GM18502 (cell line): ENCODE data around the gene TAF8.

ENCODE experiments used
- ATAC-seq: cut with Tn5 transposase; IDR thresholded peaks from one replicate; pipeline ENCODE4 v1.9.1; 2021; ENCODE audit warnings: mild to moderate bottlenecking; ENCODE audit not compliant: unreplicated experiment, poor library complexity

Gene TAF8

GRCh38 chr6:42091718-42092023 is 41.3 kb downstream of the TAF8 start:
- ATAC-seq: no peak

- ATAC-seq: no peak
These were observed 43.4 kb downstream of the TAF8 start for GRCh38 chr6:42093582-42094329.

GRCh38 chr6:42095094-42095493 is 44.8 kb downstream of the TAF8 start:
- no peak for ATAC-seq

DNA sequence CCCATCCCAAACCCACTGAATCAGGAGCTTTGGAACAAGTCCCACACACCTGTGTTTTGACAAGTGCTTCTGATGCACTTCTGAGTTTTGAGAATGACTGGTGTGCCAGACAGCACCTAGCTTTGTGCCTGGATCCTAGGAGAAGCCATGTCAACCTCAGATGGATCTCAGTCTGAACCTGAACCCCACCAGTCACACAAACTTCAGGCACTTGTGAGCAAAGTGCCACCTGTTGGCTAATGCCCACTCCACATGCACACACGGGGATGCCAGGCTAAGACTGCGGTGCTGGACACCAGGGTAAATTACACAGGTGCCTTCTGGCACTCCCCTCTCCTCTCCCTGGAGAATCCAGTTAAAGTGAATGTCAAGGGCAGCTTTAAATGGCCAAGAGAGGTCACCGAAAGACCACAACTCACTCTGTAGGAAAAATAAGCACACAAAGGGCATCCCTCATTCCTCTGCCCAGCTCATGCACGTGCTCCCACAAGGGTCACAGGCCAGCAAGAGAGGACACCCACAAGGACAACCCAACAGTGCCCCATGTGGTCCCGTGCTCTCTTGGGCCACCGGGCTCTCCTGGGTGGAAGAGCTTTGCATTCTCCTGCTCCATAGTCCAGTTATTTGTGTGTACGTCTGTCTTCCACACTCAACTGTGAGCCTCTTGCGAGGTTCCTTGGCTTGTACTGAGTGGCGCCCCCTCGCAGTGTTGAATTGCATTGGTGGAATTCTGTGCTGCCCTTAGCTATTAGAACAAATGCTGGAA is 45.6 kb downstream of the TAF8 start:
- ATAC-seq: no peak

DNA sequence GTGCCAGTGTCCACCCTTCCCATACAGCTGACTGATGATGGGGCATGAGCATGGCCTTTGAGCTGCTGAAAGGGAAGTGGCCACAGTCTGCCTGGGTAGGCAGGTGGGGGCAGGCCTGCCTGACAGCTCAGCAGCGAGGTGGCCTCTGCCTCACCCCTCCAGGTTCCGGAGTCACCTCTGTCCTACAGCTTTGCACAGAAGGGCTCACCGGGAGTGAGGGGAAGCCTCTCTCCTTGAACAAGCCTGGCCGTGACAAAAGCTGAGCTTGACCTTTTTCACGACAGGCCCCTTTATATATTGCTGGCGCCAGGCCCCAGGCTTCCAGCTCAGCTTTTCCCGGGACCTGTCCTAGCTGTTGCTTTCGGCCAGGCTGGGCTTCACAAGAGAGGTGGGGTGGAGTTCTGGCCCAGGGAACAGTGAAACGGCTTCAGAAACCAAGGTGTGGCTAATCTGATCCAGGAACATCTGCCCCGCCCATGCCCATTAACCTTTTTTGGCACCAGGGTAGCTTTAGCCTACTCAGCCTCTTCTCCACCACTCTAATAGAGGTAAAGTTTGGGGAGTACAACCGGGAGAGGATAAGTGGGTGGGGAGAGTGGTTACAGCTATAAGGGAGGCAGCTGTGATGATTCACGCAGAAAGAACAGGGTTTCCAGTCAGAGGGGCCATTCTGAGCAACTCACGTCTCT is 49.2 kb downstream of the TAF8 start:
- no peak for ATAC-seq

GRCh38 chr6:42100029-42100901 is 49.9 kb downstream of the TAF8 start:
- no peak for ATAC-seq

DNA sequence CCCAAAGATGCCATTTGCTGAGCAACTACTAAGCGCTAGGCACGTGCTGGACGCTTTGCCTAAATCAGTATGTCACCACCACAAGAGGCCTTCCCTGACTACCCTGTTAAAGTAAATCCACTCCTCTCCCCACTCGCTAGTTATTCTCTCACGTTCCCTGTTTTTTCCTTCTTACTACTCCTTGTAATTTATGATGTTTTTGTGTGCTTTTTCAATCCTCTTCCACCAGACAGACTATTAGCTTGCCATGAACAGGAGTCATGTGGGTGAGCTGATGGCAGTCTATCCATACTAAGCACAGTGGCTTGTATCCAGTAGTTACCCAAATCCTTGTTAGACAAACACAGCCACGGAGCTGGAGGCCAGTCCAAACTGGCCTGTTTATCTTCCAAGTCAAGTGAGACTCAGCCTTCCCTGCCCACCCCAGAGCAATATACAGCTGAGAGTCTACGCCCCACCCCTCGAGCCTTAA is 50.9 kb downstream of the TAF8 start:
- no peak for ATAC-seq

DNA sequence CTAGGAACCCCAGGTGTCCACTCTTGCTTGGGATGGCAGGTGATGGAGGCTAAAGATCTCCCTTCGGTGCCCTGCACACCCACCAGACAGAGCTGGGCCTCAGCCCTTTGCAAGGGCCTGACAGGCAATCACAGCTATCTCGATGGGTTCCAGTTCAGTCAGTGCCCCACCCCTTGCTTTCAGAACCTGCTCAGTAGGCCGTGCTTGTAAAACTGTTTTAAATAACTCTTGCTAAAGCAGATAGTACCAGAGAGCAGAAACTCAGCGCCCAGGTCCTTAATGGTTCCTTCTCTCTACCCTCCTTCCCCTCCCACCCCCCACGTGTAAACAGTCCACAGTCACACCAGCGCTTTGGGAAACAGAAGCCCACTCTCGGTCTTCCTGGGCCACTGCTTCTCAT is 52.9 kb downstream of the TAF8 start:
- ATAC-seq: no peak

DNA sequence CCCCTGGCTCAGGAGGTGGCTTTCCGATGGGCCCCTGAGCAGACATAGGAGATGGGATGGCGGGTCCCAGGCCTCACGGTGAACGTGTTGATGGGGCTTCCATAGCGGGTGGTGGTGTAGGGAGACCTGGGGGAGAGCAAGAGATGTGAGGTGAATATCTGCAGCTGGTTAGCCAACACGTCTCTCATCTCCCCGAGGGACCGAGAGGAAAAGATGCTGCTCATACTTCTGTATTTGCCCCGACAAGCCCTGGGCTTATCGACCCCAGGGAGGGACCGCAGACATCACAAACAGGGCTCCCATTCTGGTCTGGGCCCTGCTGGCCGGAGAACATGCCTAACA is 53.4 kb downstream of the TAF8 start:
- ATAC-seq: no peak

DNA sequence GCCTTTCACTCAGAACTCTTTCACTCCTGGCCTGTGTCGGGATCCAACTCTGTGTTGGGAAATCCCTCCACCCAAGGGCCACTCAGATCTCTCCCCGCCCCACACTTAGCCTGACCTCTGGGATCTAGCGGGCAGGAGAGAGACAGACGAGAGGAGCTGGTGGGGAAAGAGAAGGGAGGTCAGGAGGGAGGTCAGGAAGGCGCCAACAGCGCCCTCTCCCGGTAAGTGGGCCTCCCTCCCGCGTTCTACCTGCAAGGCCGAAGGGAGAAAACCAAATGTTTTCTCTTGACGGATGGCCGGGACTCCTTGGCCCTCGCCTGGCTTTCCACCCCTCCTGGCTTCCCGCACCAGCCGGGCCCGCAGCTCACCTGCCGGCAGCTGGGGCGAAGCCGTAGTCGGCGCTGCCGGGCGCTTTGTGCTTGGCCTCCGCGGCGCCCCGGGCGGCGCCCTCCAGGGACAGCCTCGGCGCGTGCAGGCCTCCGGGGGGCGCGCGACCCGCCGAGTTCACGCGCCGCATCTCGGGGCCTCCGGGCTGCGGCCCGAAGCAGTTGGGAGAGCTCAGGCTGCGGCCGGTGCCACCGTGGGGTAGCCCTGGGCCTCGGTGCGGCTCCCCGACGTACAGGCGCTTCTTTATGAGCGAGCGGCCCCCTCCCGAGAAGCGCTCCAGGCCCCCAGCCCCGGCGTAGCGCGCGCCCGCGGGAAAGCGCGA is 53.9 kb downstream of the TAF8 start:
- ATAC-seq: no peak

DNA sequence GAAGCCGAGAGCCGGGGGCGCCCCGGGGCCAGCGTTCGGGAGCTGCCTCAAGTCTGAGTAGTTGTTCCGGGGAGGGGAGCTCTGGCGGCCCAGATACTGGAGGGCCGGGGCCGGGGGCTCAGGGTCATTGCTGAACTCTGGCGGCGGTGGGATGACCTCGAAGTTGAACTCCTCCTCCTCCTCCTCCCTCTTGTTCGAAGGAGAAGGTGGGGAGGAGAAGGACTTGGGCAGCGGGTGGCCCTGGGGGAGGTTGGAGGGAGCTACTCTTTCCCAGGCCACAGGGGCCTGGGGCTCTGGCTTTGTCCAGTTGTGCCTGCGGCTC is 54.4 kb downstream of the TAF8 start:
- ATAC-seq: no peak

- no peak for ATAC-seq
These were observed 54.9 kb downstream of the TAF8 start for GRCh38 chr6:42105156-42105648.

- no peak for ATAC-seq
These were observed 55.4 kb downstream of the TAF8 start for GRCh38 chr6:42105709-42106108.

DNA sequence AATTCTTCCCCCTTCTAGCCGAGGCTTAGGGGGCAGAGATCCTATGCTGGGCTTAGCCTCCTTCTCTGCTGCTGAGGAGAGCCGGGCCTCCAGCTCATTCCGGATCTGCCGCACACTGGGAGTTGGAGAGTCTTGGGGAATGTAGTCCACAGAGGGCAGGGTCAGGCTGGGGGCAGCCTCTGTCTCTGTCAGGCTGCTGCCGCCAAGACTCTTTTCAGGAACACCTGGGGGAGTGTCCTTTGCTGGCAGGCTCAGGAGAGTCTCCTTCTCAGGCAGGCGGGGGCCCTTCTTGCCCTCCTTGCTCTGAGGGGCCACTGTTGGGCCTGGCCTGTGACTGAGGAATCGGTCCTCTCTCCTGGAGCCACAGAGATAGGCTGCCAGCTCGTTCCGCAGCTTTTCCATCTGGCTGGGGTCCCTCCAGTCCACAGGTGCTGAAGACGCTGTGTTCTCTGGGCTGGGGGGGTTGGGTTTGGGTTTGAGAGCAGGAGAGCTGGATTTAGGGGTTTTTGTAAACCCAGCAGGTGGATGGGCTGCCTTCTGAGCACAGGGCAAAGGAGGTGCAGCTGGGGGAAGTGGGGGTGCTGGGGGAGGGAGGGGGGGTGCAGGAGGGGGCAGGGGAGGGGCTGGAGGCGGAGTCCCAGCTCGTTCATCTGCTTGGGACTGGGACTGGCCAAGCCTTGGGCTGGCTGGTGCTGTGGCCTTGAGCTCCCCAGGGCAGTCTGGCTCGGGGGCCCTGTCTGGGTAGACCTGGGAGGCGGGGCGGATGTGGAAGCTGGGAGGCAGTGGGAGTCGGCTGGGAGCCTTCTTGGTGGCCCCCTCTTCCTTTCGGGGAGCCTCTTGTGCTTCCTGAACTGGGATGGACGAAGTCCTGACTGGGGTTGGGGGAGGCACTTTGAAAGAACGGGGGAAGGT is 56.0 kb downstream of the TAF8 start:
- no peak for ATAC-seq

- ATAC-seq: no peak
These were observed 57.7 kb downstream of the TAF8 start for GRCh38 chr6:42108071-42108470.

GRCh38 chr6:42110683-42111082 is 60.4 kb downstream of the TAF8 start:
- ATAC-seq: no peak

GRCh38 chr6:42112351-42112750 is 62.0 kb downstream of the TAF8 start:
- ATAC-seq: no peak

- no peak for ATAC-seq
These were observed 63.8 kb downstream of the TAF8 start for GRCh38 chr6:42113936-42114636.
